K562 (cell line): Measurements from ENCODE around the gene SEC22C. TPM values are rescaled to one million over a fixed set of nuclear protein-coding genes. Genes with fewer than 3 reads are reported as not detected.

Experiments
- CBFA2T3 ChIP-seq: fragments of 450-650 bp; IDR thresholded peaks from 2 replicates; pipeline ENCODE4 v1.6.1; 2017
- CREB3L1 ChIP-seq: fragments of 450-650 bp; IDR thresholded peaks from 2 replicates; pipeline ENCODE4 v1.6.1; 2014; ENCODE audit warnings: low read depth, mild to moderate bottlenecking, moderate library complexity, borderline replicate concordance
- DIDO1 ChIP-seq: fragments of 450-650 bp; IDR thresholded peaks from 2 replicates; pipeline ENCODE4 v1.6.1; 2016; ENCODE audit warnings: low read depth, missing biosample characterization, missing genetic modification characterization
- ETV1 ChIP-seq: fragments of 450-650 bp; conservative IDR thresholded peaks from 2 replicates; pipeline ENCODE4 v1.6.1; 2016; ENCODE audit warnings: missing genetic modification characterization, control low read depth, low read depth, missing compliant biosample characterization
- FOS ChIP-seq: IDR thresholded peaks from 3 replicates; pipeline ENCODE4 v1.6.1; 2011; ENCODE audit not compliant: insufficient read length; ENCODE audit errors: extremely low read depth
- FOXP4 ChIP-seq: sonication (generic); formaldehyde crosslinking; IDR thresholded peaks from 2 replicates; pipeline ENCODE4 v1.8.0; 2022; ENCODE audit warnings: mild to moderate bottlenecking, missing genetic modification reagents, borderline replicate concordance
- HMG20B ChIP-seq: fragments of 250-450 bp; sonication (Bioruptor Pico); IDR thresholded peaks from 2 replicates; pipeline ENCODE4 v1.5.0; 2021; ENCODE audit warnings: mild to moderate bottlenecking
- KDM5B ChIP-seq: fragments of 200-600 bp; sonication (generic); IDR thresholded peaks from 2 replicates; pipeline ENCODE4 v1.6.1; 2012; ENCODE audit warnings: low read depth, mild to moderate bottlenecking, moderate library complexity, low read length, control low read depth, inconsistent platforms; ENCODE audit not compliant: insufficient replicate concordance
- MCM2 ChIP-seq: fragments of 450-650 bp; IDR thresholded peaks from 2 replicates; pipeline ENCODE4 v1.6.1; 2017; ENCODE audit warnings: low read depth, mild to moderate bottlenecking
- MNT ChIP-seq, 2 experiments: fragments of 450-650 bp; conservative IDR thresholded peaks; 2 replicates each; pipeline ENCODE4 v1.6.1; 2017; ENCODE audit warnings: mild to moderate bottlenecking in 2 of 2, moderate library complexity in 2 of 2
- SIX5 ChIP-seq, 2 experiments: IDR thresholded peaks; 2 replicates each; pipeline ENCODE4 v1.6.1; 2011; ENCODE audit warnings: low read length in 2 of 2, borderline replicate concordance in 1 of 2, low read depth in 1 of 2, mild to moderate bottlenecking in 1 of 2, moderate library complexity in 1 of 2; ENCODE audit not compliant: insufficient read depth in 1 of 2
- TAL1 ChIP-seq: fragments of 450-650 bp; IDR thresholded peaks from 2 replicates; pipeline ENCODE4 v1.6.1; 2016; ENCODE audit warnings: mild to moderate bottlenecking
- TCFL5 ChIP-seq: fragments of 250-450 bp; sonication (Bioruptor Pico); conservative IDR thresholded peaks from 2 replicates; pipeline ENCODE4 v1.6.1; 2021; ENCODE audit warnings: mild to moderate bottlenecking, moderate library complexity, matching md5 sums
- TEAD2 ChIP-seq: fragments of 450-650 bp; IDR thresholded peaks from 2 replicates; pipeline ENCODE4 v1.6.1; 2016; ENCODE audit warnings: missing genetic modification characterization, control low read depth, missing compliant biosample characterization
- ZBTB9 ChIP-seq: fragments of 450-650 bp; formaldehyde crosslinking; IDR thresholded peaks from 2 replicates; pipeline ENCODE4 v1.4.0; 2020; ENCODE audit warnings: mild to moderate bottlenecking, moderate library complexity
- ZNF609 ChIP-seq: sonication (generic); formaldehyde crosslinking; IDR thresholded peaks from 2 replicates; pipeline ENCODE4 v1.8.1; 2023; ENCODE audit warnings: missing genetic modification reagents, mild to moderate bottlenecking, borderline replicate concordance
- polyA plus RNA-seq, 8 experiments: library from polyadenylated mRNA; depleted of rRNA in 4 of 8; stranded (reverse) in 5 of 8; unstranded in 3 of 8; fragments of >200 nt; fragmentation: Nextera tagmentation in 2 of 8; fragmentation: Illumina TruSeq in 1 of 8; extraction: Ambion mirVana in 2 of 8; extraction: Trizol in 1 of 8; gene quantifications; 2 replicates each; pipeline versions ENCODE4 v1.2.1 to v1.2.3, GENCODE V29; 2011 to 2014; ENCODE audit warnings: inconsistent platforms in 1 of 8, missing spikeins in 1 of 8
- total RNA-seq, 7 experiments: library from RNA; depleted of rRNA in 6 of 7; stranded (reverse); fragments of >200 nt in 6 of 7; fragmentation: Illumina TruSeq in 2 of 7; extraction: Trizol in 2 of 7; gene quantifications; 2 replicates each; pipeline versions ENCODE4 v1.2.1 to v1.2.3, GENCODE V29; 2011 to 2021; ENCODE audit warnings: low replicate concordance in 1 of 7

The SEC22C gene
- total and polyA plus RNA-seq, 9 of the 15 experiments (the other 6 are each of a cell fraction or from before 2014, with no cell fraction given), result 35.6 to 68.4 (median 50.7) TPM

- TF ChIP-seq FOXP4 (CRISPR knock-in tag), result no peak
- TF ChIP-seq TEAD2 (tag), result no peak
- no peak for TF ChIP-seq ETV1 (tag)
- TF ChIP-seq ZNF609 (CRISPR knock-in tag), result no peak
- TF ChIP-seq CBFA2T3, result peak; percentile 85
- peak; percentile 59 to 60; a peak in 1 of 4 replicates for TF ChIP-seq MNT (conservative IDR thresholded peaks at IDR 0.05)
- no peak for TF ChIP-seq CREB3L1
- TF ChIP-seq TCFL5 (CRISPR knock-in tag), result no peak
- TF ChIP-seq SIX5 (IDR thresholded peaks at IDR 0.05; ENCODE audit: borderline replicate concordance in 1 of 2, insufficient read depth in 1 of 2, low read depth in 1 of 2, low read length in 2 of 2), result no peak
- TF ChIP-seq DIDO1 (tag), result no peak
- no peak for TF ChIP-seq HMG20B (CRISPR knock-in tag)
- TF ChIP-seq TAL1, result peak; percentile 61; the same call in 1 of the 2 replicates
- TF ChIP-seq ZBTB9, result no peak
- TF ChIP-seq FOS, result no peak
- no peak for TF ChIP-seq KDM5B
- TF ChIP-seq MCM2, result no peak
These were observed 23.9 kb upstream of the SEC22C start (continued) for GRCh38 chr3:42605546-42606173.
